Uterus (tissue), 2 donors: ENCODE results near the gene LYRM2.

Source experiments
- POLR2A ChIP-seq, 2 donors: fragments of 450-650 bp; IDR thresholded peaks; one replicate each; pipeline ENCODE4 v1.6.1; 2016; ENCODE audit warnings: antibody characterized with exemption in 2 of 2, mild to moderate bottlenecking in 1 of 2, moderate library complexity in 1 of 2
- TF ChIP-seq, protein P1 (sequence below), 4 experiments: fragments of 200-600 bp in 2 of 4; fragments of 450-650 bp in 2 of 4; sonication (generic) in 2 of 4; IDR thresholded peaks; one replicate each; pipeline ENCODE4 v1.5.1; 2016 to 2019; ENCODE audit warnings: antibody characterized with exemption in 4 of 4, mild to moderate bottlenecking in 2 of 4, moderate library complexity in 1 of 4

DNA sequence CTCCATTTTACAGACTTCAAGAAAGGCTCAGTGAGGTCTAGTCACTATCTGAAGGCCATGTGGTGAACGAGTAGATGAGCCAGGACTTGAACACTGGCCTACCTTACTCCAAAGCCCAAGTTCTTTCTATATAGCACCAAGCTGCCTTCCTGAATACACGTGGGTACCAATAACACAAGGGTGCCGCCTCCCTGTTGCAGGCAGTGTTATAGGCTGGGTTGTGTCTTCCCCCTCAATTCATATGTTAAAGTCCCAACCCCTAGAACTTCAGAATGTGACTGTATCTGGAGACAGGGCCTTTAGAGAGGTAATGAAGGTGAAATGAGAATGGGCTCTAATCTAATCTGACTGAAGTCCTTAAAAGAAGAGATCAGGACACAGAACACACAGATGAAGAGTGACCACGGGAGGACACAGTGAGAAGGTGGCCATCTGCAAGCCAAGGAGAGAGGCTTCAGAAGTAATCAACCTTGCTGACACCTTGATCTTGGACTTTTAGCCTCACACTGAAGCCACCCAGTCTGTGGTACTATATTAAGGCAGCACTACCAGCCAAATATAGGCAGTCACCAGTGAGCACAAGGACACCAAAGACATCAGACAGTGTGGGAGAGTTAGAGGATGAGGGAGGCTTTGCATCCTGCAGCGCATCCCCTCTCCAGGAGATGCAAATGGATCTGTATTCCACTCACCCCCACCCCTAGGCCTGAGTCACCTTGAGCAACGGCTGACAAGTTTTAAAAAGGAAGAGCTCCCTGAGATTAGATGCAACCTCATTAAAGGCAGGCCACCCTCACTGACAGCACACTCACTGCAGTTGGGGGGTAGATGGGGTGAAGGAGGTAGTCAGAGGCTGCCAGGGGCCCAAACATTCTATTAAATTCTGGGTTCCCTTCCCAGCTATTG lies 40.9 kb upstream of the LYRM2 start:
- TF ChIP-seq, protein P1, sequence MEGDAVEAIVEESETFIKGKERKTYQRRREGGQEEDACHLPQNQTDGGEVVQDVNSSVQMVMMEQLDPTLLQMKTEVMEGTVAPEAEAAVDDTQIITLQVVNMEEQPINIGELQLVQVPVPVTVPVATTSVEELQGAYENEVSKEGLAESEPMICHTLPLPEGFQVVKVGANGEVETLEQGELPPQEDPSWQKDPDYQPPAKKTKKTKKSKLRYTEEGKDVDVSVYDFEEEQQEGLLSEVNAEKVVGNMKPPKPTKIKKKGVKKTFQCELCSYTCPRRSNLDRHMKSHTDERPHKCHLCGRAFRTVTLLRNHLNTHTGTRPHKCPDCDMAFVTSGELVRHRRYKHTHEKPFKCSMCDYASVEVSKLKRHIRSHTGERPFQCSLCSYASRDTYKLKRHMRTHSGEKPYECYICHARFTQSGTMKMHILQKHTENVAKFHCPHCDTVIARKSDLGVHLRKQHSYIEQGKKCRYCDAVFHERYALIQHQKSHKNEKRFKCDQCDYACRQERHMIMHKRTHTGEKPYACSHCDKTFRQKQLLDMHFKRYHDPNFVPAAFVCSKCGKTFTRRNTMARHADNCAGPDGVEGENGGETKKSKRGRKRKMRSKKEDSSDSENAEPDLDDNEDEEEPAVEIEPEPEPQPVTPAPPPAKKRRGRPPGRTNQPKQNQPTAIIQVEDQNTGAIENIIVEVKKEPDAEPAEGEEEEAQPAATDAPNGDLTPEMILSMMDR (IDR thresholded peaks at IDR 0.05), result no peak
- no peak for TF ChIP-seq POLR2A (IDR thresholded peaks at IDR 0.05)
